GM12878 (cell line): ENCODE results near the gene LEPR. TPM values are rescaled to one million over a fixed set of nuclear protein-coding genes. Genes with fewer than 3 reads are reported as not detected.
A peak's percentile ranks its signal among the peaks of the same experiment; 100 is the strongest.

Experiments
- CHD1 ChIP-seq: IDR thresholded peaks from 2 replicates; pipeline ENCODE4 v1.6.1; 2012; ENCODE audit warnings: low read depth, low read length, improper control_type of control experiment
- CTCF ChIP-seq, 3 experiments: IDR thresholded peaks in 2 of 3; conservative IDR thresholded peaks in 1 of 3; 2 replicates each; pipeline ENCODE4 v1.5.1; 2011; ENCODE audit warnings: low read depth in 3 of 3, low read length in 3 of 3, mild to moderate bottlenecking in 3 of 3, control low read depth in 2 of 3, moderate library complexity in 2 of 3, inconsistent platforms in 1 of 3, mixed read lengths in 1 of 3; ENCODE audit not compliant: control insufficient read depth in 2 of 3, insufficient read depth in 1 of 3; ENCODE audit errors: extremely low read depth in 1 of 3
- DPF2 ChIP-seq: fragments of 450-650 bp; IDR thresholded peaks from 2 replicates; pipeline ENCODE4 v1.6.1; 2017; ENCODE audit warnings: mild to moderate bottlenecking
- E2F4 ChIP-seq: IDR thresholded peaks from 2 replicates; pipeline ENCODE4 v1.6.1; 2012; ENCODE audit warnings: low read depth, low read length, improper control_type of control experiment
- EP300 ChIP-seq, 2 experiments: fragments of 150-350 bp in 1 of 2; IDR thresholded peaks; 2 replicates each; pipeline ENCODE4 v1.6.1; 2011 to 2012; ENCODE audit warnings: low read depth in 2 of 2, low read length in 2 of 2, borderline replicate concordance in 1 of 2, improper control_type of control experiment in 1 of 2, inconsistent platforms in 1 of 2; ENCODE audit not compliant: control insufficient read depth in 1 of 2
- ESRRA ChIP-seq: IDR thresholded peaks from 2 replicates; pipeline ENCODE4 v1.6.1; 2012; ENCODE audit warnings: mild to moderate bottlenecking, low read length, improper control_type of control experiment
- FOXK2 ChIP-seq: fragments of 450-650 bp; IDR thresholded peaks from 2 replicates; pipeline ENCODE4 v1.6.1; 2017; ENCODE audit warnings: mild to moderate bottlenecking, moderate library complexity
- JUND ChIP-seq: IDR thresholded peaks from 2 replicates; pipeline ENCODE4 v1.6.1; 2012; ENCODE audit warnings: low read depth, mild to moderate bottlenecking, low read length, improper control_type of control experiment, moderate library complexity
- KDM1A ChIP-seq: fragments of 200-600 bp; sonication (generic); IDR thresholded peaks from 2 replicates; pipeline ENCODE4 v1.6.1; 2016; ENCODE audit warnings: borderline replicate concordance
- LARP7 ChIP-seq: fragments of 450-650 bp; IDR thresholded peaks from 2 replicates; pipeline ENCODE4 v1.6.1; 2017; ENCODE audit warnings: mild to moderate bottlenecking
- NFYA ChIP-seq: IDR thresholded peaks from 2 replicates; pipeline ENCODE4 v1.6.1; 2011; ENCODE audit warnings: low read depth, mild to moderate bottlenecking, low read length, improper control_type of control experiment, borderline replicate concordance
- NFYB ChIP-seq: IDR thresholded peaks from 2 replicates; pipeline ENCODE4 v1.6.1; 2011; ENCODE audit warnings: low read depth, mild to moderate bottlenecking, low read length, improper control_type of control experiment, moderate library complexity; ENCODE audit not compliant: insufficient read depth
- RCOR1 ChIP-seq: conservative IDR thresholded peaks from 2 replicates; pipeline ENCODE4 v1.6.1; 2012; ENCODE audit warnings: low read depth, low read length, improper control_type of control experiment
- RELA ChIP-seq: fragments of 450-650 bp; IDR thresholded peaks from 2 replicates; pipeline ENCODE4 v1.8.0; 2014; ENCODE audit warnings: borderline replicate concordance; ENCODE audit not compliant: partially characterized antibody
- REST ChIP-seq: IDR thresholded peaks from 2 replicates; pipeline ENCODE4 v1.6.1; 2012; ENCODE audit warnings: mild to moderate bottlenecking, low read depth, low read length
- SP1 ChIP-seq: IDR thresholded peaks from one replicate; pipeline ENCODE4 v1.6.1; 2011; ENCODE audit warnings: low read depth, low read length
- SREBF1 ChIP-seq: IDR thresholded peaks from 2 replicates; pipeline ENCODE4 v1.6.1; 2012; ENCODE audit warnings: mild to moderate bottlenecking, low read length
- SRF ChIP-seq, 2 experiments: IDR thresholded peaks; 2 replicates each; pipeline ENCODE4 v1.6.1; 2011; ENCODE audit warnings: low read depth in 2 of 2, low read length in 2 of 2, mild to moderate bottlenecking in 1 of 2, moderate library complexity in 1 of 2
- SUZ12 ChIP-seq: fragments of 200-600 bp; sonication (generic); IDR thresholded peaks from one replicate; pipeline ENCODE4 v1.6.1; 2018; ENCODE audit warnings: antibody characterized with exemption, mild to moderate bottlenecking; ENCODE audit not compliant: unreplicated experiment
- WRNIP1 ChIP-seq: IDR thresholded peaks from 2 replicates; pipeline ENCODE4 v1.6.1; 2011; ENCODE audit warnings: low read depth, low read length, improper control_type of control experiment, borderline replicate concordance
- ZNF207 ChIP-seq: fragments of 450-650 bp; IDR thresholded peaks from 2 replicates; pipeline ENCODE4 v1.6.1; 2014; ENCODE audit warnings: antibody characterized with exemption, mild to moderate bottlenecking, borderline replicate concordance
- ZSCAN29 ChIP-seq: fragments of 450-650 bp; IDR thresholded peaks from 2 replicates; pipeline ENCODE4 v1.6.1; 2017; ENCODE audit warnings: mild to moderate bottlenecking, moderate library complexity
- polyA plus RNA-seq, 11 experiments: library from polyadenylated mRNA; depleted of rRNA in 4 of 11; unstranded in 6 of 11; stranded (reverse) in 5 of 11; fragments of >200 nt; fragmentation: Nextera tagmentation in 4 of 11; fragmentation: Illumina TruSeq in 1 of 11; extraction: Ambion mirVana in 4 of 11; extraction: Trizol in 1 of 11; gene quantifications; 1 replicate in 1 of 11; 2 replicates in 10 of 11; pipeline versions ENCODE4 v1.2.1 to v1.2.3, GENCODE V29; 2011 to 2016; ENCODE audit warnings: inconsistent platforms in 2 of 11, missing spikeins in 2 of 11, low read depth in 1 of 11
- total RNA-seq, 4 experiments: library from RNA; depleted of rRNA in 3 of 4; stranded (reverse); fragments of >200 nt in 3 of 4; fragmentation: Illumina TruSeq in 1 of 4; extraction: Trizol in 1 of 4; gene quantifications; 2 replicates each; pipeline versions ENCODE4 v1.2.1 to v1.2.3, GENCODE V29; 2013 to 2021
- TF ChIP-seq, protein P1 (sequence below): fragments of 450-650 bp; IDR thresholded peaks from 2 replicates; pipeline ENCODE4 v1.6.1; 2016; ENCODE audit warnings: mild to moderate bottlenecking

LEPR gene
- total and polyA plus RNA-seq, 10 of the 15 experiments (the other 5 are each of a cell fraction or from before 2014, with no cell fraction given), result 0.49 to 3.7 (median 1.2) TPM

DNA sequence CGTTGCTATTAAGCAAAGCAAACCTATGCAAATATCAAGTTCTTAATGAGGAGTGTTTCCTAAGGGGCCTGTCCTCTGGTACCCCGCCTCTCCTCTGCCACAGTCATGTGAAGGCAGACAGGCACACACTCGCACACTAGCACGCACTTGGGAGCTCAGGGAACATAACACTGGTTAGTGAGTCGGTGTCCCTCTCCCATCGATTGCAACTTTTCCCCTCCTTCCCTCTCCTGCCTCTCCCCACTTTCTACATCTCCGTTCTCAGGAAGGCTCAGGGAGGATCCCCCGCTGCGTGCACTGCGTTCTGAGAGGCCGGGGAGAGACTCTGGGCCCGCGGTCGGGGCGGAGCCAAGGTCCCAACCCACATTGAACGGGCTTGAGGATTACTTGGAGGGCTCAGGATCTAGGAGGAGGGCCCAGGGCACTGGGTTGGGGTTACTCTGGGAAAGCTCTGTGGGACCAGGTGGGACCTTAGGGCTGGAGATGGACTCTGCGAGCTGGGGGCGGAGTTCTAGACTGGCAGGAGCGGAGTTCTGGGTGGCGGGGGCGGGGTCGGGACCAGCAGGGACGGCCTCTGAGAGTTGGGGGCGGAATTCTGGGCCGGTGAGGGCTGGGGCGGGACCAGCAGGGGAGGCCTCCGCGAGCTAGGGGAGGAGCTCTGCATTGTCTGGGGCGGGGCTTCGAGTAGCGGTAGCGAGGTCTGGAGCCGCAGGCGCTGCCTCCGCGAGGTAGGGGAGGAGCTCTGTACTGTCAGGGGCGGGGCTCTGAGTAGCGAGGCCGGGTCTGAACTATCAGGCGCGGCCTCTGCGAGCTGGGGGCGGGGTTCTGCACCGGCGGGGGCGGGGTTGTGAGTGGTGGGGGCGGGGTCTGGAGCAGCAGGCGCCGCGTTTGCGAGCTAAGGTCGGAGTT, 533 bp upstream of the LEPR start (continued):
- TF ChIP-seq SRF (IDR thresholded peaks at IDR 0.05; ENCODE audit: low read depth in 2 of 2, low read length in 2 of 2) (no peak), E2F4 (no peak), SUZ12 (no peak), WRNIP1 (no peak), ZSCAN29 (no peak), ZNF207 (no peak), LARP7 (0 out of 2 replicates have a peak, but pooled peaks have one; percentile 51), FOXK2 (no peak), NFYB (no peak), NFYA (no peak), CTCF (IDR thresholded peaks at IDR 0.05 in 2 of 3, conservative IDR thresholded peaks at IDR 0.05 in 1 of 3; ENCODE audit: control insufficient read depth in 2 of 3, extremely low read depth in 1 of 3, insufficient read depth in 1 of 3, low read depth in 3 of 3, low read length in 3 of 3) (no peak), KDM1A (no peak), RELA (no peak), SREBF1 (no peak), SP1 (no peak), EP300 (IDR thresholded peaks at IDR 0.05; ENCODE audit: borderline replicate concordance in 1 of 2, control insufficient read depth in 1 of 2, low read depth in 2 of 2, low read length in 2 of 2) (no peak; a peak in 1 of 4 replicates), RCOR1 (no peak), CHD1 (peak; percentile 47; the same call in 1 of the 2 replicates), ESRRA (no peak), JUND (no peak), REST (no peak), DPF2 (no peak)
- TF ChIP-seq, protein P1, sequence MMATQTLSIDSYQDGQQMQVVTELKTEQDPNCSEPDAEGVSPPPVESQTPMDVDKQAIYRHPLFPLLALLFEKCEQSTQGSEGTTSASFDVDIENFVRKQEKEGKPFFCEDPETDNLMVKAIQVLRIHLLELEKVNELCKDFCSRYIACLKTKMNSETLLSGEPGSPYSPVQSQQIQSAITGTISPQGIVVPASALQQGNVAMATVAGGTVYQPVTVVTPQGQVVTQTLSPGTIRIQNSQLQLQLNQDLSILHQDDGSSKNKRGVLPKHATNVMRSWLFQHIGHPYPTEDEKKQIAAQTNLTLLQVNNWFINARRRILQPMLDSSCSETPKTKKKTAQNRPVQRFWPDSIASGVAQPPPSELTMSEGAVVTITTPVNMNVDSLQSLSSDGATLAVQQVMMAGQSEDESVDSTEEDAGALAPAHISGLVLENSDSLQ, result peak; percentile 80
